Umbilical cord (tissue), 2 donors: ENCODE measurements around the gene PPP4R4. TPM values are rescaled to one million over a fixed set of nuclear protein-coding genes. Genes with fewer than 3 reads are reported as not detected.

Experiments used
- DNase-seq: peaks from one replicate; pipeline ENCODE4 v3.0.0-alpha.2; 2015; ENCODE audit warnings: low spot score
- total RNA-seq: library from RNA; depleted of rRNA; stranded (reverse); fragments of >200 nt; gene quantifications from one replicate; pipeline ENCODE4 v1.2.3, GENCODE V29; 2014; ENCODE audit warnings: low replicate concordance; ENCODE audit not compliant: insufficient read depth

PPP4R4 gene, protein sequence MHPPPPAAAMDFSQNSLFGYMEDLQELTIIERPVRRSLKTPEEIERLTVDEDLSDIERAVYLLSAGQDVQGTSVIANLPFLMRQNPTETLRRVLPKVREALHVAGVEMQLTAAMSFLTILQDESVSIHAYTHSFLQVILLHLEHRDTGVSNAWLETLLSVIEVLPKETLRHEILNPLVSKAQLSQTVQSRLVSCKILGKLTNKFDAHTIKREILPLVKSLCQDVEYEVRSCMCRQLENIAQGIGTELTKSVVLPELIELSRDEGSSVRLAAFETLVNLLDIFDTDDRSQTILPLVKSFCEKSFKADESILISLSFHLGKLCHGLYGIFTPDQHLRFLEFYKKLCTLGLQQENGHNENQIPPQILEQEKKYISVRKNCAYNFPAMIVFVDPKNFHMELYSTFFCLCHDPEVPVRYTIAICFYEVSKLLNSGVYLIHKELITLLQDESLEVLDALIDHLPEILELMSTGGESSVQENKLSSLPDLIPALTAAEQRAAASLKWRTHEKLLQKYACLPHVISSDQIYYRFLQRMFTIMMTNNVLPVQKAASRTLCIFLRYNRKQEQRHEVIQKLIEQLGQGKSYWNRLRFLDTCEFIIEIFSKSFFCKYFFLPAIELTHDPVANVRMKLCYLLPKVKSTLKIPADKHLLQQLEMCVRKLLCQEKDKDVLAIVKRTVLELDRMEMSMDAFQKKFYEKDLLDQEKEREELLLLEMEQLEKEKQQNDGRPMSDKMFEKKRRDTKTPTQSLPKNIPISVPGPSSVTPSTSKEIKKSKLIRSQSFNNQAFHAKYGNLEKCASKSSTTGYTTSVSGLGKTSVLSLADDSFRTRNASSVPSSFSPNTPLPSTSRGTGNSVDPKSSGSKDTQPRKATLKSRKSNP
- total RNA-seq = 0.72 TPM

DNA sequence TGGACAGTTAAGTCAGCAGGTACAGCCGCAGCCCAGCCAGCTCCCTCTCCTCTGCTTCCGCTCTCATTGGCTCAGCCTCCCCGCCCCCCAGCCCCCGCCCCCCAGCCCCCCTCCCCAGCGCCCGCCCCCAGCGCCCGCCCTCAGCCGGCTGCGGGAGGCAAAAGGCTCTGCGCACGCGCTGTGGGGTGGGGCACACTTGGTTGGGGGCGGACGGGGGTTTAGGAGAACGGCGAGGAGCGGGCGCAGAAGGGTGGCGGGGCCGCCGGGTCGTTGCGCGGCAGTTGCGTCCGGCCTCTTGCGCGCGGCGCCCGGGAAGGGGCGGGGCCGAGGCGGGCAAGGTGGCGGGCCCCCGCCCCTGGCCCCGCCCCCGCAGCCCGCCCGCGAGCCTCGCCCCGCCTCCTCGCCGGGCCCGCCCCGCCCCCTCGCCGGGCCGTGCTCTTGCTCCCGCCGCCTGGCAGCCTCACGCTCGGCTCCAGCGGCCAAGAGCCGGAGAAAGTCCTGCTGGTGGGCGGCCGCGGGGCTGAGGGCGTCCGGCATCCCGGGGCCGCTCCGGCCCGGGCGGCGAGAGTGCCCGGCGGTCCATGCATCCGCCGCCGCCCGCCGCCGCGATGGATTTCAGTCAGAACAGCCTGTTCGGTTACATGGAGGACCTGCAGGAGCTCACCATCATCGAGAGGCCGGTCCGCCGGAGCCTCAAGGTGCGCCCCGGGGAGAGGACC is at the start of gene PPP4R4:
PPP4R4 (plus strand) TSS at position 438 of the 719 bp plus-strand sequence; CDS start at position 582, 144 bp downstream.
- DNase-seq = peak; percentile 83

DNA sequence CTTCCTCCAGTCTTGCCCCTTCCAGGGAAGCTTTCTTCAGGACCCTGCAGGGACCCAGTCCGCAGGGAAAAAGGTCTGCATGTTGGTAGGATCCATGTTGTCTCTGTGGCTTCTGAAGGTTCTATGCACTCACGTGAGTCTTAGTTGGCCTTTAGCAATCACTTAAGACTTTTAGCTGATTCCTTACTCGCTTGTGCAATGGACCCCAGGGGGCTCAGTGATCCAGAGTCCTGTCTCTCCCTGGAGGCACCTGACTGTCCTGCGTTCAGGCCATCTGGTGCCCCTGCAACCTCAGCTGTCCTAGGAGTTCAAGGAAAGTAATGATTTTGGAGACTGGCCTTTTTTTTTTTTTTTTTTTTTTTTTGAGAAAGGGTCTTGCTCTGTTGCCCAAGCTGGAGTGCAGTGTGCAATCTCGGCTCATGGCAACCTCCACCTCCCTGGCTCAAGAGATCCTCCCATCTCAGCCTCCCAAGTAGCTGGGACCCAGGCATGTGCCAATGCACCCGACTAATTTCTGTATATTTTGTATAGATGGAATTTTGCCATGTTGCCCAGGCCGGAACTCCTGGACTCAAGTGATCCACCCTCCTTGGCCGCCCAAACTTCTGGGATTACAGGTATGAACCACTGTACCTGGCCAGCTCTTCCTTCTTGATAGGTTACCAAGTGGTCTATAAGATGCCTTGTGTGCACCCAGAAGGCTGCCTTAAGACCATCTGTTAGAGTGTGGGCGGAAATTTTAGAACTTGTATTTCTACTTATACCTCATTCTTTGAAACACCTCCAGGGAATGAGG is 49.3 kb upstream of the PPP4R4 start:
- no peak for DNase-seq

DNA sequence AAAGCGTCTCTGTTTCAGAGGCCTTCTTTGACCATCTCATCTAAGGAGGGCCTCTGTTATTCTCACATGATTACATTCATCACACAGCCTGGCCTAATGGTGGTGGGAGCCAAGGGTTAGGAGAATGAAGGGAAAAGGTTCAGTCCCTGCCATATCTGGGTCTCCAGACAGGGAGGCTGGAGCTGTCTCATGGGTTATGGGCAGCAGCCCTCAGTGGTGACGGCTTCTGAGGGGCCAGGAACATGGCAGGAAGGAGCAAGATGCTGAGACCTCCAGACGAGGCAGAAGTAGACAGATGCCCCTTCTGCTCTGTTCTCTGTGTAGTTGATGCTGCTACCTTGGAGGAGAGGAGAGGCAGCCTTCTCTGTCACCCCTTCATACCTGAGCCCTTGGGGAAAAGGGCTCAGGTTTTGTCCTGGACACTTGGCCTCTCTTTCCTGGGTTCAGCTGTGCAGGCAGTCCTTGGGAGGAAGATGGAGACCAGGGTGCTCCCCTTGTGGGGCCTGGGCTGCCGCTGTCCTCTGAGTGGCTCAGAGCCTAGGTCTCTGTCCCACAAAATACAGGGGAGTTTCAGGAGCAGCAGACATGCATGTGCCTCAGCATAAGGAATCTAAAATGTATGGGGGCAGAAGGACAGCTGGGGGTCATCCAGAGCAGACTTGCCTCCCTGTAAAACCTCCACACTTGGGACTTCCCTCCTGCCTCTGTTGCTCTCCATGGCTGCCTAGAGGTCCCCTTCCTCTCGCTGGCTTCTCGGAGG is 48.3 kb upstream of the PPP4R4 start:
- DNase-seq = no peak

DNA sequence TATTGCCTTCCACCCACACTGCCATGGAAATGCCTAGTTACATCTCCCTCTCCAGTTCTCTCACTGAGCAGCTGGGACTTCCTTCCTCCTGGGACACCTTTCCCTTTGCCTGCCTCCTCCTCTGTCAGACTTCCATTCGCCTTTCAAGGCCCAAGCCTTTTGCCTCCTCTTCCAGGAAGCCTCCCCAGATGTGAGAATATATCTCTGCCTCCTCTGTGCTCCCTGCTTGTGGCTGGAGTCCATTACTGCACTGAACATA is 47.8 kb upstream of the PPP4R4 start:
- DNase-seq = no peak

DNA sequence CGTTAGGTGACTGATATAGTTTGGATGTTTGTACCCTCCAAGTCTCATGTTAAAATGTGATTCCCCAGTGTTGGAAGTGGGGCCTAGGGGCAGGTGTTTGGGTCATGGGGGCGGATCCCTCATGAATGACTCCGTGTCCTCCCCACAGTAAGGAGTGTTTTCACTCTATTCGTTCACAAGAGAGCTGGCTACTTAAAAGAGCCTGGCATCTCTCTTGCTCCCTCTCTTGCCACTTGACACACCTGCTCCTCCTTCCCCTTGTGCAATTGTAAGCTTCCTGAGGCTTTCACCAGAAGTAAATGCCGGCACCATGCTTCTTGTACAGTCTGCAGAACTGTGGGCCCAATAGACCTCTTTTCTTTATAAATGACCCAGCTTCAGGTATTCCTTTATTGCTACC is 47.3 kb upstream of the PPP4R4 start:
- DNase-seq = no peak

DNA sequence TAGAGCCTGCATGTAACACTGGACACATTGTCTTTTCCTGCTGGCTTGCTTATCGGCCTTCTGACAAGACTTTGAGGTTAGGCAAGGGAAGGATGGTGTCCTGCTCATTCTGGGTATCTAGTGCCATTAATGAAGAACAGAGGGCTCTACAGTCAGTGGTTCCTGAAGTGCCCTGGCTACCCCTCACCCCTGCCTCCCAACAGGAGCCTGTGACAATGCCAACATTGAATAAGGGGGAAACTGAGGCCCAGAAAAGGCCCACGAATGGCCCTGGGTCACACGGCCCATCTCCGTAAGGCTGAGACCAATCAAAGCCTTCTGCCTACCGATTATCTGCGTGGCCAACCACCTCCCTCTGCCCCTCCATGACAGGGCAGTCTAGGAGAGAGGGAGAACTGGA is 46.8 kb upstream of the PPP4R4 start:
- no peak for DNase-seq

DNA sequence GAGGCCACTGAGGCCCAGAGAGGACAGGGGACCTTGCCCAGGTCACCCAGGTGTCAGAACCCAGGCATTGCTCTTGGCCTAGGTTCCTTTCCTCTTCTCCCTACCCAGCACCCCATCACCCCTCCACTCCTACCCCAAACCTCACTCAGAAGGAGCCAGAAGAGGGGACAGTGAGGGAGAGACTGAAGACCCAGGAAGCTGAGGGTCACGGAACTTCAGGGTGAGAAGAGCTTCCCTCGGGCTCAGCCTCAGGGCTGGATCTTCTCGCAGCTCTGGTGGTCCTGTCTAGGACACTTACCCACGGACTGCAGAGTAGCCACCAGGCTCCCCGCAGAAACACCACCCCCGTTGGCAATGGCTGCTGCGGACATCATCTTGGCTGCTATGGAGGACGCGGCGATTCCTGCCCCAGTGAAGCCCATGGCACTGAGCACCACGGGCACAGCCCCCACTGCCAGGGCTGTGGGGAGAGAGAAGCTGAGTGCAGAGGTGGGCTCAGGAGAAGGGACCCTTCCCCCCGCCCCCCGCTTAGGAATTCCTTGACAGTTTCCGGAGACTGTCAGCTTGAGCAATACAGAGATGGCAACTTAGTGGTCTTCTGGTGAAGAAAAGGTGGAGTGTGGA is 45.8 kb upstream of the PPP4R4 start:
- DNase-seq = no peak

DNA sequence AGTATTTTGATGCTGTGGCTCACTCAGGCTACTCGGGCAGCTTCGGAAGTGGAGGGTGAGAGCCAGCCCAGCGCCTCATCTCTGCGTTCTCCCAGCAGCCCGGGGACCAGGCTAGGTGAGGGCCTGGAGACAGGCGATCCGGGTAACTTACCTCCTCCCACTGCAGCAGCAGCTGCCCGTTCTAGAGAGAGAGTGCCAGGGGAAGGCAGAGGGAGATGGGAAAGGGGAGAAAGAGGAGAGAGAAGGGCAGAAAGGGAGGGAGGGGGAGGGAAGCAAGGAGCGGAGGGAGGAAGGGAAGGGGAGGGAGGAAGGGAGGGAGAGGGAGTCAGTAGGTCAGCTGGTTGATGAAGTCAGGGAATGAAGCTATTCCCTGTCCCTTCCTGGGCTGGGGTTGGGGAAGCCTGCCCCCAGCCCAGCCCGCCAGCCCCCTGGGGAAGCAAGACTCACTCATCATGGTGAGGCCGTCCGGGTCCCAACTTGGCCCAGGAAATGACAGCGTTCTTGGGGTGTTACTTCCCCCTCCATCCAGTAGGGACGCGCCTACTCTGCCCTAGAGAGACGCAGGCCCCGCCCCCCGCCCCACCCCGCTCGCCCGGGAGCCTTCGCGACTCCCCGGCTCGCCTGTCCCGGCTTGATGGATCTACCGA is 44.9 kb upstream of the PPP4R4 start, which contains the start of gene IFI27L2:
IFI27L2 (minus strand) TSS at position 494 of the 647 bp plus-strand sequence; CDS start at position 454, 40 bp downstream.
- DNase-seq = peak; percentile 89

DNA sequence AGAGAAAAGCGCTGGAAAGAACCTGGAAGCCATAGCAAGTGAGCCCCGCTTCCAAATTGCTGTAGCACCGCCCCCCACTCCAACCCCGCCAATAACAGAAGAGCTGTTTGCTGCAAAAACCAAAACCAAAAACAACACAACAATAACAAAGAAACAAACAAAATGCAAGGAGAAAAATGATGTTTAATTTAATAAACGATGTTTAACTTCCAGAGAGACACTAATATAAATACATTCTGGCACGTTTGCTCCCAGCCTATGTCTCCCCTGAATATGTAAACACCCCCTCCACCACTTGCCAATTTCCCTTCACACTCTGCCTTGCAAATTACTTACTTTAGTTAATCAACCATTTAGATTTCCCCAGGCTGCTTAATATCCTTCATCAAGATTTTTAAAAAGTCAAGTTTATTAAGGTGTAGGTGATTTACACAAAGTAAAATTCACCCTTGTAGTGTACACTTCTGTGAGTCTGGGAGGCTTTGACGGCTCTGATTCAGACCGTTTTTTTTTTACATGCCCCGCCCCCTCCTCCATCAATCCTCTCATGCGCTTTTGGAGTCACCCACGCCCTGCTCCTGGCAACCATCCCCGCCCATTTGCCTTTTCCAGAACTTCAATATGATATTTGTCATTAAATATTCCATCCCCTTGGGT is 44.2 kb upstream of the PPP4R4 start:
- DNase-seq = peak; percentile 68

DNA sequence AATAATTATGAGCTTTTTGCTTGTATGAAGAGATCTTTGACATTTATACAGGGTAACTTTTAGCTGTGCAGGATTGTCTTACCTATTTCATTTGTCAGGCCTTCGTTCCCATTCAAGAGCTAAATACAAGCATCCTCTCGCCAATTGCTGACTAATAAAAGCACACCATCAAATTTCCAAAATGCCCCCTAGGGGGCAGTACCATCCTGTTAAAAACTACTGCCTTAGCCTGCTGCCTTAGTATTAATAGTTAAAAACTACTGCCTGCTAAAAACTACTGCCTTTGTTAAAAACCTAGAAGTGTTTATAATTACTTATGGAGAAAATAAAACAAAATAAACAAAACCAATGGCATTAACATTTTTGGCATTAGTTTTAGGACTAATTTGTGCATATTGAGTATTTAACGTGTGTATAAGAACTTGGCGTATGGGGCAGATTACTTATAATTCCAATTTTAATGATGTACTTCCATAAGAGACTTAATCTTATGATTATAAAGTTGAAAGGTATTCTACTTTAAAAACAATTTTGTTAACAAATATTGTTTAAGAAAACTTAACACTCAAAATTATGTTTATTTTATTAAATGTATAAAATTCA is 41.7 kb upstream of the PPP4R4 start:
- DNase-seq = peak; percentile 69

DNA sequence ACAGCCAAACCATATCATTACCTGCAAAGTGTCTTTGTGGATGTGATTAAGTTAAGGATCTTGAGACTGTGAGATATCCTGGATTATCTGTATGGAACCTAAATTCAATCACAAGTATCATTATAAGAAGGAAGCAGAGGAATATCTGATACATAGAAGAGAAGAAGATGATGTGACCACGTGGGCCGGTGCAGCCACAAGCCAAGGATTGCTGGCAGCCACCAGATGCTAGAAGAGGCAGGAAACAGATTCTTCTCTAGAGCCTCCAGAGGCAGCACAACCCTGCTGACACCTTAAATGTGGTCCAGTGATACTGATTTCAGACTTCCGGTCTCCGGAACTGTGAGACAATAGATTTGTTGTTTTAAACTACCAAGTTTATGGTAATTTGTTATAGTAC is 38.6 kb upstream of the PPP4R4 start:
- DNase-seq = no peak

DNA sequence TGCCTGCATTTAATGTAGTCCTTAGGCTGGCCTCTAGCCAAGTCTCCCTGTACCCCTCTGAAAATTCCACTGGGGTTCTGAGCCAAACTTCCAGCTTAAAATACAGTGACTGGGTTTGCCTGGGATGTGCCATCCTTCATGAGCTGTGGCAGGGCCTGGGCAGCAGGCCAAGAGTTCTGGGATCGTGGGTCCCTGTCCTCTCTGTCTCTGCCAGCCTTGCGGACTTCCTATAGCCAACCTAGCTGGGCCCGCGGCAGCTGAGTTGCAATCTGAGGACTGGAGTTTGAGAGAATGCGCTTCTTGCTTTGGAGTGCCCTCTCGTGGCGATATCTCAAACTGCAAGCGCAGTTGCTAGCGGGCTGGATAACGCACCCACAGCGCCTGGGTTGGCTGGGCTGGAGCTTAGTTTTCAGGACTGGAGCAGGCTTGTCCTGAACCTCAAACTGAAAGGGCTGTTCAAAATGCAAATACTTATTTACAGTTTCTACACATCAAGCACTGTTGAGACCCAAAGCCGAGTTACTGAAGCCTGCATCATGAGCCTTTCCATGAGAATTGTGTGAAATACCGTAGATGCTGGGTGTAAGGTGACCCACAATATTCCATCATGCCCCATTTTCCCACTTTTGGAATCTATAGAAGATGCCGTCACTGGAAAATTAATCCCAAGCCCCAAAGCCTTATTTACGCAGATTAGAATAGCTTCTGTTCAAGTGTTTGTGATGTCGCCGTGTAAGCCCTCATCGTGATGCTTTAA is 37.4 kb upstream of the PPP4R4 start:
- peak; percentile 81 for DNase-seq

DNA sequence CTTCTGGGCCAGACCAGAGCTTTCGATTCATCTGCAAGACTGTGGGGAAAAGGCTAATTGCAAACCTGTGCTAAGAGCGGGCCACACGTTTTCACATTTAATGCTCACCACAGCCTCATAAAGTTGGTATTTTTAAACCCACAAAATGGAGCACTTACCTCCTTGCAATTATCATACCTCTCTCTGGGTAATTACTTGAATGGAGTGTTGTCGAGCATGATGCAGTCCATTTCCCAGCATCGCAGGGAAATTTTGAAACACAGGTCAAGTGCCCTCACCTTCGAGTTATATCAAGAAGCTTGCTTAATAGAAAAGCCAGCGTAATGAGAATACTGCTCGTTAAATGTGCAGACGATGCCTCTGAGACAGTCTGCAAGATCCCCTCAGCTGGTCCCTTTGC is 35.9 kb upstream of the PPP4R4 start:
- no peak for DNase-seq

DNA sequence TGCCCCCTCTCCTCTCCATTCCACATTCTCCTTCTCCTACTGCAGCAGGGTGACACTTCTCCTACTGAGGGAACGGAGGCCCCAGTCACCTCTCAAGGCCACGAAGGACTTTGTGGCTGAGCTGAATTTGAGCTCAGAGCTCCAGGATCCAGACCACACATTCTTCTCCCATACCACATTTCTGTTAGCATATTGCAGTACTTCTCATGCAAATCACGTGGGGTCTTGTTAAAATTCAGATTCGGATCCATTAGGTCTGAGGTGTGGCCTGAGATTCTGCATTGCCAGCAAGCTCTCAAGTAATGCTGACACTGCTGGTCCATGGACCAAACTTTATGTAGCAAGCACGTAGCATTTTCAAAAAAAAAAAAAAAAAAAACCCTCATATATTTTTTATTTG is 35.1 kb upstream of the PPP4R4 start:
- DNase-seq = no peak

DNA sequence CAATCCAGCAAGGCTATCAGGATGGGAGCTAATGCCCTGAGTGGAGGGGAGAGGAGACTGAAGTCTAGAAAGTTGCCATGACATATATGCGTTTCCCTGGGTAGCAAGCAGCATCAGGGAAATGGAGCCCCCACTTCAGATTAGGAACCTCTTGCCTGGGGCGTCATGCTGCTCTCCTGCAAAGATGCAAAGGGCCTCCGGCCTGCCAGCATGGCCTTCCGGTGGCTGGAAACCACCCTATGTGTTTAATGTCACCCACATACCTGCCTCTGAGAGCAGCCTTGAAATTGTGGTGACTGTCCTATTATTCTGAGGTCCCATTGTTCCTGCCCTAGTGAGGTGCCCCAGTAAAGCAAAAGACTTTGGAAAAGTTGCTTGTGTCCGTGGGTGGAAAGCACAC is 34.7 kb upstream of the PPP4R4 start:
- DNase-seq = no peak

DNA sequence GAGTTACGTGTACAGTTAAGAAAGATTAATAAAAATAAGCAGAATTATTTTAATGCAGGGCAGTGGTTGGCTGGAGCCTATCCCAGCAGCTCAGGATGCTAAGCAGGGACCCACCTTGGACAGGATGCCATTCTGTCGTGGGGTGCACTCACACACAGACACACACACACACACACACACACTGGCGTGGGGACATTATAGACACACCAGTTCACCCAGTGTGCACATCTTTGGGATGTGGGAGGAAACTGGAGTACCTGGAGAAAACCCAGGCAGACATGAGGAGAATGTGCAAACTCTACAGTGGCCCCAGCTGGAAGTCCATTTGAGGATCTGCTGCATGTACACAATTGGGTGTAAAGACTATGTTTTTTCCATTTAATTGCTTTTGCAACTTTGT is 31.9 kb upstream of the PPP4R4 start:
- no peak for DNase-seq

DNA sequence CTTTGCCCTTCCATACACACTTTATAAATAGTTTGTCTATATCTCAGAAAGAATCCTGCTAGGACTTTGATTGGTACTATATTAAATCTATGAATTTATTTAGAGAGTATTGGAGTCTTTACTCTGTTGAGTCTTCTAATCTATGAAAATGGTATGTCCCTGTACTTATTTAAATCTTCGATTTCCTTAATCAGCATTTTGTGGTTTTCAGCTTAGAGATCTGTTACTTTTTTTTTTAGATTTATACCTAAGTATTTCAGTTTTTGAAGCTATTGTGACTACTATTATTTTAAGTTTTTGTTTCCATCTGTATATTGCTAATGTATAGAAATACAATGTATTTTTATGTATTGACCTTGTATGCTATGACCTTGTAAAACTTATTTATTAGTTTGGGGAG is 31.3 kb upstream of the PPP4R4 start:
- no peak for DNase-seq

DNA sequence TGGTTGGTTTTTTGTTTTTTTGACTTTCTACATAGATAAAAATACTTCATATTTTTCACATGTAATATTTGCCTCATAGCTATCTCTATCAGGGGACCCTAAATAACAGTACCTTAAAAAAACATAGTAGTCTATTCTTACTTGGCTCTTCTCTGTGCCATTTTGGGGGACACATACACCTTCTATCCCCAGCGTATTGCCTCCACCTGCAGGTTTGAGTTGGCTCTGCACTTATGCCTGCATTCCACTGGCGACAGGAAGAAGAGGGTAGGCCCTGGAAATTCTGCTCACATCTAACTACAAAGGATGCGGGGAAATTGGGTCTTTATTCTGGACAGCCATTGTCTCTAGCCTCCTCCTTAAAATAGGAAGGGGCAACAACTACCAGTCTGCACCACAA is 30.9 kb upstream of the PPP4R4 start:
- no peak for DNase-seq
